K562 (cell line): ENCODE data around the gene BCL2L12. TPM values are rescaled to one million over a fixed set of nuclear protein-coding genes. Genes with fewer than 3 reads are reported as not detected.

Experiments used
- AFF4 ChIP-seq: sonication (generic); formaldehyde crosslinking; IDR thresholded peaks from 2 replicates; pipeline ENCODE4 v1.8.0; 2023; ENCODE audit warnings: mild to moderate bottlenecking, missing genetic modification reagents
- EHMT2 ChIP-seq: fragments of 450-650 bp; IDR thresholded peaks from 2 replicates; pipeline ENCODE4 v1.6.1; 2018; ENCODE audit warnings: antibody characterized with exemption
- FOXK1 ChIP-seq: sonication (generic); formaldehyde crosslinking; IDR thresholded peaks from 2 replicates; pipeline ENCODE4 v1.8.0; 2022; ENCODE audit warnings: missing genetic modification reagents, mild to moderate bottlenecking, borderline replicate concordance
- FOXP4 ChIP-seq: sonication (generic); formaldehyde crosslinking; IDR thresholded peaks from 2 replicates; pipeline ENCODE4 v1.8.0; 2022; ENCODE audit warnings: mild to moderate bottlenecking, missing genetic modification reagents, borderline replicate concordance
- GMEB1 ChIP-seq: fragments of 250-450 bp; sonication (Bioruptor Pico); IDR thresholded peaks from 2 replicates; pipeline ENCODE4 v1.4.0; 2020; ENCODE audit warnings: mild to moderate bottlenecking
- HMBOX1 ChIP-seq: sonication (generic); IDR thresholded peaks from 2 replicates; pipeline ENCODE4 v1.6.1; 2016
- HNRNPH1 ChIP-seq: fragments of 200-400 bp; formaldehyde crosslinking; optimal IDR thresholded peaks from 2 replicates; pipeline ENCODE3; 2017; ENCODE audit warnings: low read depth, mild to moderate bottlenecking, low read length, moderate library complexity
- NFRKB ChIP-seq: fragments of 450-650 bp; IDR thresholded peaks from 2 replicates; pipeline ENCODE4 v1.6.1; 2016; ENCODE audit warnings: low read depth
- SMARCE1 ChIP-seq: fragments of 450-650 bp; IDR thresholded peaks from 2 replicates; pipeline ENCODE4 v1.7.1; 2016; ENCODE audit warnings: mild to moderate bottlenecking
- ZHX1 ChIP-seq: fragments of 150-350 bp; conservative IDR thresholded peaks from 2 replicates; pipeline ENCODE4 v1.6.1; 2014; ENCODE audit warnings: low read length
- ZNF280A ChIP-seq: fragments of 450-650 bp; IDR thresholded peaks from 2 replicates; pipeline ENCODE4 v1.6.1; 2018; ENCODE audit warnings: mild to moderate bottlenecking, low read depth; ENCODE audit not compliant: partially characterized antibody
- ZNF695 ChIP-seq: fragments of 450-650 bp; formaldehyde crosslinking; IDR thresholded peaks from 2 replicates; pipeline ENCODE4 v1.4.0; 2020; ENCODE audit warnings: mild to moderate bottlenecking, moderate library complexity
- ZNF780A ChIP-seq: fragments of 250-450 bp; sonication (Bioruptor Pico); IDR thresholded peaks from 2 replicates; pipeline ENCODE4 v1.5.0; 2021; ENCODE audit warnings: mild to moderate bottlenecking
- polyA plus RNA-seq, 8 experiments: library from polyadenylated mRNA; depleted of rRNA in 4 of 8; stranded (reverse) in 5 of 8; unstranded in 3 of 8; fragments of >200 nt; fragmentation: Nextera tagmentation in 2 of 8; fragmentation: Illumina TruSeq in 1 of 8; extraction: Ambion mirVana in 2 of 8; extraction: Trizol in 1 of 8; gene quantifications; 2 replicates each; pipeline versions ENCODE4 v1.2.1 to v1.2.3, GENCODE V29; 2011 to 2014; ENCODE audit warnings: inconsistent platforms in 1 of 8, missing spikeins in 1 of 8
- total RNA-seq, 7 experiments: library from RNA; depleted of rRNA in 6 of 7; stranded (reverse); fragments of >200 nt in 6 of 7; fragmentation: Illumina TruSeq in 2 of 7; extraction: Trizol in 2 of 7; gene quantifications; 2 replicates each; pipeline versions ENCODE4 v1.2.1 to v1.2.3, GENCODE V29; 2011 to 2021; ENCODE audit warnings: low replicate concordance in 1 of 7

BCL2L12 gene
- total and polyA plus RNA-seq, 9 of the 15 experiments (the other 6 are each of a cell fraction or from before 2014, with no cell fraction given), result 7.4 to 263 (median 81.2) TPM

GRCh38 chr19:49665351-49666119 is at the start of gene BCL2L12, which contains the start of gene IRF3 (continued):
- no peak for TF ChIP-seq ZNF280A
- TF ChIP-seq GMEB1 (CRISPR knock-in tag), result peak; percentile 97
- peak; percentile 35; the same call in 1 of the 2 replicates for TF ChIP-seq SMARCE1
- no peak for TF ChIP-seq ZNF780A (CRISPR knock-in tag)
- no peak for TF ChIP-seq HMBOX1
- TF ChIP-seq AFF4, result no peak
- TF ChIP-seq ZNF695, result no peak
- no peak for TF ChIP-seq HNRNPH1
- TF ChIP-seq ZHX1, result no peak
- TF ChIP-seq FOXK1 (CRISPR knock-in tag), result no peak
- no peak for TF ChIP-seq FOXP4 (CRISPR knock-in tag)
- no peak for TF ChIP-seq EHMT2
- TF ChIP-seq NFRKB, result no peak
